GM21737 (cell line): Measurements from ENCODE around the gene CYGB.

Experiments
- ATAC-seq: cut with Tn5 transposase; IDR thresholded peaks from one replicate; pipeline ENCODE4 v1.9.1; 2021; ENCODE audit warnings: mild to moderate bottlenecking, moderate library complexity; ENCODE audit not compliant: unreplicated experiment

The CYGB gene

GRCh38 chr17:76551685-76552084 lies 14.2 kb upstream of the CYGB start:
- no peak for ATAC-seq

DNA sequence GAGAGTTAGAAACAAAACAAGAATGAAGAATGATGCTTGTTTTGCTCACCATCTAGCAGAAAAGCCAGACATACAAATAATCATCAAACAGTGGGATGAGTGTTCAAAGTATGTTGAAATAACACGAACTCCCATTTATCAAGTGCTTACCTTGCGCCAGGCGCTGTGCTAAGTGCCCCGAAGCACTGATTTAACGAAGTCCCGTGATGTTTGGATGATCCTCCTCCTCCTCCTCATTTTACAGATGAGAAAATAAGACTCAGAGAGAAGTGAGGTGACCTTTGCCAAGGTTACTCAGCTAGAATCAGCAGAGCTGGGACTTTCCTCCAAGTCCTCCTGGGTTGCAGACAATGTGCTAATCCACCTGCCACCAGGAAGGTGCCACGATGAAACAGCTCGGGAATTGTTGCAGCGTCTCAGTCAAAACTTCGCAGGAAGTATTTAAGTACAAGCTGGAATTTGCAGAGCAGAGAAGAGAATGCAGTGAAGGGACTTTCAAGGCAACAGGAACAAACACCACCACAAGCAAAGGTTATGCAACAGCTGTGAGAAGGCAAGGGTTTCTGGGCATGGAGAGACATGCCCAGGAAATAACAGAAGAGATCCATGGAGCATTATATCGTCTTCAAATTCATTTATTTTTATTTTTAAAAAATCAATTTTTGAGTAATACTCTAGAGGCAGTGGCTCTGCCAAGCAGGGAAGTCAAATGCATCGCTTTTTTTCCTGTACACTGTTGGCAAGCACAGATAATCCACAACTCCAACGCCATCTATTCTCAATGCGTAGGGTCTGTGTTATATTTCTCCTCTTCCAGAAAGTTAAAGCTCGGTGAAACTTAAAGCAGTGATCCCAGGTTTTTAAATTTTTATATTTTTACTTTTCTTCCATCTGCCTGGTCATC lies 13.5 kb upstream of the CYGB start:
- ATAC-seq, result no peak

DNA sequence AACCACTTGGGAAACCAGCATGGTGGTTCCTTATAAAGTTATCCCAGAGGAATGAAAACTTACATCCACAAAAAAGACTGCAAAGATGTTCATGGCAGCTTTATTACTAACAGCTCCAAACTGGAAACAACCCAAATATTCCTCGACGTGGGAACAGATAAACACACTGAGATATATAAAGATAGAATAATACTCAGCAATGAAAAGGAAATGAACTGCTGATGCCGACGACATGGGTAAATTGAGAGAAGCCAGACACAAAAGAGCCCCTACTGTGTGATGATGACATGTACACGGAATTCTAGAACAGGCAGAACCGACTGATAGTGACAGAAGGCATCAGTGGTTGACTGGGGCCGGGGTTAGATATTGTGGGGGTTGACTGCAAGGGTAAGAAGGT lies 12.0 kb upstream of the CYGB start:
- ATAC-seq, result no peak

DNA sequence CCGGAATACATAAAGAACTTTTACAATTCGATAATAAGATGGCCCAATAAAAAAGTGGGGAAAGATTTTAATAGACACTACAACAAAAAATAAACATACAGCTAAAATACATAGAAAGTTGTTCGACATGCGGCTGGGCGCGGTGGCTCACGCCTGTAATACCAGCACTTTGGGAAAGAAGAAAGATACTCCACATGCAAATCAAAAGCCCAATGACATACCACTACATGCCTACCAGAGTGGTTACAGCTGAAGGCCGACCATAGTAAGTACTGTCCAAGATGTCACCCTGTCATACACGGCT lies 11.7 kb upstream of the CYGB start:
- no peak for ATAC-seq

DNA sequence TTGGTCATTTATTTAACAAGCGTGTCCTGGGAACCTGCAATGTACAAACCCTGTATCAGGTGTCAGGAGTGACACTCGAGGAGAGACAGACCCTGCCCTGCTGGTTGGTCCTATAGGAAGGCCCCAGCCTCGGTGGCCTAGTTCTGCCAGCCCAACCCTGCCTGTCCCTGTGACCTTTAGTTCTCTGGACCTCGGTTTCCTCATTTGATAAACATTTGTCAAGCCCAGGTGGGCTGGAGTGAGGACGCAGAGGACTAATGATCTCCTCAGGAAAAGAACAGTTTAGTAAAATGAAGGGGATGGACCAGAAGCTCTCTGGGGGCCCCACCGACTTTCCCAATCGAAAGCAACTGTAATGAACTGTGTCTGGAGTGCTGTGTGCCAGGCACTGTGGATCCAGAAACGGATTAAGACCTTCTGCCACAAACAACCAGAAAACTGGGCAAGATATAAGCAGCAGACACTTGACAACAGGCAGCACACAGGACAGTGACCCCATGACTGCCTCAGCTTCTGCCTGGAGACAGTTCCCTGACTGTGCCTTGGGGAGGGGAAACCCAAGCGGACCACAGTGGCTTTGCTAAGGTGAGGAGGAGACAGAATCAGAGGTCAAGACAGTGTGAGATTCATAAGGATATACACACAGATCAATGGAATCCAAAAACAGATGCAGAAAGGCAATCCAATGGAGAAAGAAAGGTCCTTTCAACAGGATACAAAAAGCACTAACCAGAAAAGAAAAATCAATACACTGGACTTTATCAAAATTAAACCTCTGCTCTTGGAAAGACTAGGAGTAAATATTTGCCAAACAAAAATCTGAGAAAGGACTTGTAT lies 11.1 kb upstream of the CYGB start:
- no peak for ATAC-seq

GRCh38 chr17:76547642-76548202 lies 10.2 kb upstream of the CYGB start:
- no peak for ATAC-seq

DNA sequence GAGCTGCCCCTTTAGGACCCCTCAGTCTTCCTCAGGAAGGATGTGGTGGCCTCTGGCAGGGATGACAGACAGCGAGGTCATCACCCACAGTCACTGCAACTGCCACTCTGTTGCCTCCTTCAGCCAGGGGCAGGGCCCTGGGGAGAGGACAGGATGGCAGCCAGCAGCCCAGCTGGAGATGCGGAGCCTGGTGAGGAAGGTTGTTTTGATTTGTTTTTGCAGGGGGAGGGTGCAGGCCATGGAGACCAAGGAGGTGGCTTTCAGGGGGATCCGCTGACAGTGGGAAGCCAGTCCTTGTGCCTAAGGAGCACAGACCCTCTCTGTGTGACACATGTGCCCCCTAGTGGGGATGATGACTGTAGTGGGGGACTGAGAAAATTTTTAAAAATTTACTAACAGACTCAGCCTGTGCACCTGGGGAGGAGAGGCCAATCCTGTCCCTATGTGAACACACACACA lies 9.7 kb upstream of the CYGB start:
- ATAC-seq, result peak; percentile 51

DNA sequence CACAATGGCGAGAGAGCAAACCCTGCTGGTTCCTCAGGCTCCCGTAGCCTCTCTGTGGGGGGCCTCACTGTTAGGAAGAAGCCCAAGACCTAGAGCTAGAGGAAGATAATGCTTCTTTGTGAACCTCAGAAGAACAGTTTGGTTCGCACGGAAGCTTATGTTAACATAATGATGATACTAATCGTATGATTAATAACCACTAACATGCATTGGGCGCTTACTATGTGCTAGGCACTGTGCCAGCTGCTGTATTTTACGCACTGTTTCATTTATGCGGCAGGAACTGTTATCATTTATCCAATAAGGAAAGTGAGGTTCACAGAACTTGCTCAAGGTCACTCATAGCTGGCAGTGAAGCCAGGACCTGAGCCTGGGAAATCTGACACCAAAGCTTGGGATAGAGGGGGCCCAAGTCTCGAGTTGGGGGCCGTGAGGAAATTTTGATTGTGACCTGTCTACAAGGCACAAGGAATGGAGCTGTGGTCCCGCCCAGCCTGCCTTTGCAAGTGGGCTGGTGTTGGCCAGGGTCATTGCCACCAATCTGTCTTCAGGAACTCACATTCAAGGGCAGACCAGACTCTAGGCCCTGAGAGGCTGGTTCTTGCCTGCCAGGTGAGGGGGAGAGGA lies 9.2 kb upstream of the CYGB start:
- no peak for ATAC-seq

DNA sequence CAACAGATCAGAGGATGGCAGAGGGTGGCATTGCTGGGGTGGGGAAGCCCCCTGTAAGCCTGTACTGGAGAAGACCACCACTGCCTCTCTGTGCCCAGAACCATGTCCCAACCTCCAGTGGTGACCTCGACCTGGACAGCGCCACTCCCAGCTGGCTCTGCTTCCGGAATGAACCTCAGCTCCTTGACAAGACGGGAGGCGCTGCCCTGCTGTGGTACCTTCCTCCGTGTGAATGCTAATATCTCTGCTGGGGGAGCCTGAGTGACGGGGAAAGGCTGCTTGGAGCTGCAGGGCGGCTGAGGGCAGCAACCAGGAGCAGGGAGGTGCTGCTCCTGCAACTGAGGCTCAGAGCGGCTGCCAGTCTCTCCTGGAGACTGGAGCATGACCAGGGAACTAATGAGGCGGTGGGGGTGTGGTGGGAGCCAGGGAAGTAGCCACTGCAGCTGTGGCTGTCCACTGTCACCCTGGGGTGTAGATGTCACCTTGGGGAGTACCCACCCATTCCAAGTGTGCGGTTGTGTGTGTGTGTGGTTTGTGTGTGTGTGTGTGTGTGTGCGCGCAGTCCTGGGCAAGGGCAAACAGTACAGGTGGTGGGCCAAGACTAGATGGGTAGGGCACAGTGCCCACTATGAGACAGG lies 8.5 kb upstream of the CYGB start:
- no peak for ATAC-seq

DNA sequence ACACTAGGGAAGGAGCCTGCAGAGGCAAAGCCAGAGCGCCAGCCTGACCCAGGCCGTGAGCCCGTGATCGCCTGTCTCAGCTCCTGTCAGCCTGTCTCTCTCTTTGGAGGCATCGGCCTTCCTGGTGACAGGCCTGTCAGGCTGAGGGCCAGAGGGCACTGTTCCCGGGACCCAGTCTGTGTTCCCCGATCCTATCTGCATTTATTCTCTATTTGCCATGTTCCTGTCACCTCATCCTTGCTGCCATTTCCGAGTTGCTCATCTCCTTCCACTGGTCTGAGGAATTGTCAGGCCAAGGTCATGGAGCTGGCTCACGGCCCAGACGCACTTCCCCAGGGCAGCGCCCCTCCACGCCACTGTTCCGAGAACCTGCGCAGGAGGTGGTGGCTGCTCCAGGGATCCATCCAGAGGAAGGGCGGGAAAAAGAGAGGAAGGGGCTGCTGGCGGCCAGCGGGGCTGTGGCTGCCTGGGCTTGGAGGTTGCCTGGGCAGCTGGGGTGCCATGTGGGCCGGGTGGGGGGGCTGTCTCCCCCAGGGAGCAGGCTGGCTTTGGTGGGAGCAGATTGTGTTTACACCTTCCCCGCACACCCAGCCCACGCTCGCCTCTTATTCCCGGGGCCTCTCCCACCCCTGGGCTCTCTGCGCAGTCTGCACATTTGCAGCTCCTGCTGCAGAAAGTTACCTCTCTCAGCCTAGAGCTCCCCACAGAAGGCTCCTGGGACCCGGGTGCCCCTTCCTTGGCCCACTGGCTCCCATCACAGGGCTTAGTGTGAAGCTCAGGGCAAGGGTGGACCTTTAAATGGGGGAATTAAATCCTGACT lies 7.2 kb upstream of the CYGB start:
- ATAC-seq, result no peak

- ATAC-seq, result no peak
These were observed 6.5 kb upstream of the CYGB start for GRCh38 chr17:76543826-76544545.

DNA sequence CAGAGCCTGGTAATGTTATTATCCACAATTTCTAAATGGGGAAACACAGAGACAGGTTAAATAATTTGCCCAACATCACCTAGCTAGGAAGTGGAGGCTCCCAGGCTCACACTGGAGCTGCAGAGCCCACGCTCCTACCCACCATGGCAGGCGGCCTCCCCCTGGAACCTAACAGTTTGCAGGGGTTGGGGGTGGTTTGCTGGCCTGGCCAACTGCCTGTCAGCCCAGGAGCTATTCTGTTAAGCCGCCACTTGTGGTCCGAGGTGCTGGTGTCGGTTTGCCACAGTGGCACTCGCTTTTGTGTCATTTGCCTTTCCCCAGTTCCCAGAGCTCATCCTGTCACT lies 5.9 kb upstream of the CYGB start:
- no peak for ATAC-seq

GRCh38 chr17:76542984-76543383 lies 5.5 kb upstream of the CYGB start:
- no peak for ATAC-seq

- ATAC-seq, result no peak
These were observed 5.1 kb upstream of the CYGB start for GRCh38 chr17:76542566-76542971.

DNA sequence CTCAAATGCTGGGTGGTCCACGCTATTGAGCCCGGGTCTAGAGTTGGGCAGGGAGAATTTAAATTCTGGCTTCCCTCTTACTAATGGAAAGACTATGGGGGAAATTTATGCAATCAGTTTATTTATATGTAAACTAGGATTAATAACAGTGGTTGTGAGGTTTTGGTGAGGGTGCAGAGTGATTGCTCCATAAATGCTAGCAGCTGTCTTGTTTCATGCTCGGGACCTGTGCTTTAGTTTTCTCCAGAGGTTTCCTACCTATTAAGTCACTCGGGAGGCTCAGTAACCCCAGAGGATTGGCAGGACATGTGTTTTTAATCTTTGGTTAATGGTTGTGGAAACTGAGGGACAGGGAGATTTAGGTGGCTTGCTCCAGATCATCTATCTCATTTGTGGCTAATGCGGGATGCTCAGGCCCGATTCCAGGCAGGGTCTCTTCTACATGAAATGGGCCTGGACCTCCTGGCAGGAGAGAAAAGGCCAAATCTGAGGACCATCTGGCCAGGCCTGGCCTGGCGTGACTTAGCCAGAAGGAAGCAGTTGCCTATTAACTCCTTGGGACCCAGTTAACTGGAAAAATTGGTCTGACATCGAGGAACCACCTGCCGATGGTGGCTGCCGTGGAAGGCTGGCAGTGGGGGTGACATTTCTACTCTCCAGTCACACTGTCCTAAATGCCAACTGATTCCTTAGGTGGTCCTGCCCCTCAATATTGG lies 4.4 kb upstream of the CYGB start:
- ATAC-seq, result no peak

DNA sequence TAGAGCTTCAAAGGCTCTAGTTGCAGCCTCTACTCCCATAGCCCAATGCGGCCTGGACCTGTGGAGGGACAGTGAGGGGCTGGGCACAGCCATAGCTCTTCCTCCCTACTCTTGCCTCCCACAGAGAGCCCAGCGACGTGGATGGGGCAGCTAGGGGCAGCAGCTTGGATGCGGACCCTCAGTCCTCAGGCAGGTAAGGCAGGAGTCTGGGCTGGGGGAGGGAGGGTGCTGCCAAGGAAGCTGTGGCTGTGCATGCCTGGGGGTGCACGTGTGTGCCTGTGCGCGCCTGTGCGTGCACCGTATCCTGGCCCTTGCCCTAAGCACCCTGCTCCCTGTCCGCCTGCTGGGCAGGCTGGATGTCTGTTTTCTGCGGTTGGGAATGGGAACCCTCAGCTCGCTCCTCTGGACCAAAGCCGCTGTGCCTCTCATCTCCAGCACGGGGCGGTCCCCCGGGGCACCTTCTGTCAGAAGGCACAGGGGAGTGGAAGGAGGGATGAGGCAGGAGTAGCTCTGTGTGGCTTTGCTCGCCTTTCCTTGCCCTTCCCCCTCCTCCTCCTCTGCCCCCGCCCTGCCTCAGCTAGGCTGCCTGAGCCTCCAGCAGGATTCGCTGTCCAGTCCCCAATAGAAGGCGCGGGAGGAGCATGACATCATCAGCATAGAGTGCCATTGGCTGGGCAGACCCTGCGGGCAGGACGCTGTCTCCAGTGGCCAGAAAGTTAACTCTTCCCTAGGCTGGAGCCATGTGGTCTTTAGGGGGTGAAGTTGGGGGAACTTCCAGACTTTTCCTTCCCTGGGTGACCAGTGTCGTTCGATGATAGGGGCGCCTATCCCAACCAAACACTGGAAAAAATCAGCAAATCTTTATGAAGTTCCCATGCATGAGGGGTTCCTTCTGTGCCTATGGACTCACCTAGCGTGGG lies 3.1 kb upstream of the CYGB start:
- ATAC-seq, result no peak

GRCh38 chr17:76539631-76540271 lies 2.2 kb upstream of the CYGB start, which contains the start of gene PRCD:
Gene PRCD, plus strand, starts transcription at chr17:76540044. Its CDS starts 98 bp downstream, at chr17:76540142.
- ATAC-seq, result no peak
